Neural progenitor cell (in vitro differentiated cells): ENCODE measurements around the gene PFDN6. TPM values are rescaled to one million over a fixed set of nuclear protein-coding genes. Genes with fewer than 3 reads are reported as not detected.

ENCODE experiments used
- DNase-seq: peaks from one replicate; pipeline ENCODE4 v3.0.0-alpha.2; 2016; ENCODE audit warnings: low spot score
- H2AFZ ChIP-seq: fragments of 200-600 bp; sonication (generic); replicated peaks from 2 replicates; pipeline ENCODE4 v1.6.1; 2016; ENCODE audit warnings: antibody characterized with exemption
- H3F3A ChIP-seq: fragments of 200-600 bp; sonication (generic); 2 replicates; pipeline ENCODE4 v1.6.1; 2016; ENCODE audit warnings: antibody characterized with exemption, low read depth
- H3K27ac ChIP-seq: fragments of 200-600 bp; sonication (generic); 2 replicates; pipeline ENCODE4 v1.5.1; 2016; ENCODE audit warnings: mild to moderate bottlenecking
- H3K27me3 ChIP-seq: fragments of 200-600 bp; sonication (generic); 2 replicates; pipeline ENCODE4 v1.6.1; 2016; ENCODE audit warnings: mild to moderate bottlenecking, moderate library complexity
- H3K36me3 ChIP-seq: fragments of 200-600 bp; sonication (generic); 2 replicates; pipeline ENCODE4 v1.5.1; 2016
- H3K4me1 ChIP-seq: fragments of 200-600 bp; sonication (generic); 2 replicates; pipeline ENCODE4 v1.6.1; 2016; ENCODE audit warnings: mixed run types
- H3K4me2 ChIP-seq: fragments of 200-600 bp; sonication (generic); 2 replicates; pipeline ENCODE4 v1.6.1; 2016
- H3K4me3 ChIP-seq: fragments of 200-600 bp; sonication (generic); 2 replicates; pipeline ENCODE4 v1.5.1; 2016
- H3K79me2 ChIP-seq: fragments of 200-600 bp; sonication (generic); 2 replicates; pipeline ENCODE4 v1.6.1; 2016; ENCODE audit warnings: low read depth
- H3K9ac ChIP-seq: fragments of 200-600 bp; sonication (generic); 2 replicates; pipeline ENCODE4 v1.6.1; 2016
- H3K9me3 ChIP-seq: fragments of 200-600 bp; sonication (generic); 2 replicates; pipeline ENCODE4 v1.5.1; 2016; ENCODE audit warnings: low read depth
- H4K20me1 ChIP-seq: fragments of 200-600 bp; sonication (generic); 2 replicates; pipeline ENCODE4 v1.6.1; 2016; ENCODE audit warnings: low read depth
- H3K27ac Mint-ChIP-seq: 3 replicates; pipeline ENCODE4 v1.8.0; 2021; ENCODE audit warnings: mixed read lengths
- H3K27me3 Mint-ChIP-seq: 2 replicates; pipeline ENCODE4 v1.8.0; 2022; ENCODE audit warnings: low read depth, mild to moderate bottlenecking, inconsistent platforms, moderate library complexity, mixed read lengths; ENCODE audit not compliant: insufficient read depth
- H3K36me3 Mint-ChIP-seq: 3 replicates; pipeline ENCODE4 v1.8.0; 2021; ENCODE audit warnings: mixed read lengths
- H3K4me1 Mint-ChIP-seq: 3 replicates; pipeline ENCODE4 v1.8.0; 2021; ENCODE audit warnings: mixed read lengths
- H3K4me3 Mint-ChIP-seq: 3 replicates; pipeline ENCODE4 v1.8.0; 2021; ENCODE audit warnings: mild to moderate bottlenecking, moderate library complexity, mixed read lengths
- H3K9me3 Mint-ChIP-seq: 3 replicates; pipeline ENCODE4 v1.8.0; 2020; ENCODE audit warnings: mixed read lengths
- CTCF ChIP-seq: fragments of 200-600 bp; sonication (generic); IDR thresholded peaks from 2 replicates; pipeline ENCODE4 v1.5.1; 2017; ENCODE audit warnings: antibody characterized with exemption, mild to moderate bottlenecking
- EZH2 ChIP-seq: fragments of 200-600 bp; sonication (generic); IDR thresholded peaks from 2 replicates; pipeline ENCODE4 v1.6.1; 2017; ENCODE audit warnings: antibody characterized with exemption, mild to moderate bottlenecking, moderate library complexity
- EZH2phosphoT487 ChIP-seq: fragments of 200-600 bp; sonication (generic); IDR thresholded peaks from 2 replicates; pipeline ENCODE4 v1.6.1; 2017; ENCODE audit warnings: antibody characterized with exemption
- total RNA-seq: library from RNA; depleted of rRNA; stranded (reverse); fragments of >200 nt; gene quantifications from 2 replicates; pipeline ENCODE4 v1.2.3, GENCODE V29; 2015; ENCODE audit warnings: low replicate concordance

The PFDN6 gene
- total RNA-seq, 1 donor from 2014 or later = 35.6 TPM

- no peaks in the 10 kb centered on the region for H3K36me3 ChIP-seq
- TF ChIP-seq CTCF (no peak), EZH2phosphoT487 (no peak), EZH2 (no peak)
- Mint-ChIP-seq H3K27ac (no peak overlapping the region), H3K9me3 (no peaks in the 10 kb centered on the region), H3K4me1 (peaks cover 27% of the 10 kb centered on the region), H3K27me3 (peaks cover 5% of the 10 kb centered on the region), H3K36me3 (peaks cover 14% of the 10 kb centered on the region), H3K4me3 (peak overlapping the region; percentile 88)
- no peaks in the 10 kb centered on the region for H3K79me2 ChIP-seq
- H3K27me3 ChIP-seq = peaks cover 32% of the 10 kb centered on the region
- peaks cover 6% of the 10 kb centered on the region for H3K4me1 ChIP-seq
- H2AFZ ChIP-seq = no peak overlapping the region
- no peak overlapping the region for H3K9ac ChIP-seq
- H3K4me3 ChIP-seq = no peak overlapping the region
- no peaks in the 10 kb centered on the region for H3K9me3 ChIP-seq
- peaks cover 20% of the 10 kb centered on the region for H3F3A ChIP-seq
- H3K4me2 ChIP-seq = no peak overlapping the region
- DNase-seq = no peak
- no peak overlapping the region for H3K27ac ChIP-seq
- H4K20me1 ChIP-seq = peaks cover 6% of the 10 kb centered on the region
Measured at GRCh38 chr6:33250731-33251130, 38.7 kb upstream of the PFDN6 start.

DNA sequence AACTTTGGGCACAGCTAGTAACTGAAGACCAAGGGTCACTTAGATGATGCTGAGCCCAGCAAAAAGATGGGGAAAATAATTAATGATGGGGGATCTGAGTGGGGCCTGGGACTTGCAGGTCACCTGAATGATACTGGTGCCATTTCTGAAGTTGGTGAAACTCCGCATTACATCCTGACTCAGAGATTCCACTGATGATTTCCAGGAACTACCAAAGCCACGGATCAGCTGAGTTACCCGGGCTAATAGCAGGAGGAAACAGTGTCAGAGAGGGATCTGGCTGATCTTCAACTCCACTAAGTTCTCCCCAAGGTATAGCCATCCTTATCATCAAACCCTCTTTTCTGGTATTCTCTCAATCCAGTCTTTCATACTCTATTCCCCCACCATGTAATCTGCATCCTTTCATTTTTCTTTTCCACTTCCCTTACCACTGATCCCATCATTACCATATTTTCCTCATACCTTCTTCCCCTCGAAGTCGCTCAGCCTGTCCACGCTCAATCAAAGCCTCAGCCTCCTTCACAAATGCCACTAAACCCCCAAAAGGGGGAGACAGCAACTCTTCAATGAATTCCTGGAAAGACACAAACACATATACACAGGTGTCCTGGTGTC, 37.9 kb upstream of the PFDN6 start:
- Mint-ChIP-seq H3K27me3 (peaks cover 3% of the 10 kb centered on the region), H3K9me3 (no peaks in the 10 kb centered on the region), H3K4me1 (peaks cover 26% of the 10 kb centered on the region), H3K27ac (no peak overlapping the region), H3K4me3 (peak overlapping the region; percentile 4), H3K36me3 (peaks cover 16% of the 10 kb centered on the region)
- no peak overlapping the region for H3K27ac ChIP-seq
- peaks cover 6% of the 10 kb centered on the region for H4K20me1 ChIP-seq
- no peaks in the 10 kb centered on the region for H3K36me3 ChIP-seq
- H3K9ac ChIP-seq = no peak overlapping the region
- DNase-seq = no peak
- no peaks in the 10 kb centered on the region for H3K79me2 ChIP-seq
- no peak overlapping the region for H2AFZ ChIP-seq
- no peaks in the 10 kb centered on the region for H3K9me3 ChIP-seq
- no peak overlapping the region for H3K4me3 ChIP-seq
- peaks cover 20% of the 10 kb centered on the region for H3F3A ChIP-seq
- peaks cover 6% of the 10 kb centered on the region for H3K4me1 ChIP-seq
- TF ChIP-seq CTCF = no peak
- no peak for TF ChIP-seq EZH2
- no peak for TF ChIP-seq EZH2phosphoT487
- peaks cover 24% of the 10 kb centered on the region for H3K27me3 ChIP-seq
- H3K4me2 ChIP-seq = no peak overlapping the region

- peaks cover 18% of the 10 kb centered on the region for H3K36me3 Mint-ChIP-seq
- peaks cover 3% of the 10 kb centered on the region for H3K27me3 Mint-ChIP-seq
- Histone ChIP-seq H3K36me3 (no peaks in the 10 kb centered on the region), H3K27me3 (peaks cover 12% of the 10 kb centered on the region), H3K4me1 (peaks cover 6% of the 10 kb centered on the region), H3K27ac (no peak overlapping the region), H2AFZ (no peak overlapping the region), H3K79me2 (no peaks in the 10 kb centered on the region), H4K20me1 (peaks cover 6% of the 10 kb centered on the region), H3K9me3 (no peaks in the 10 kb centered on the region), H3F3A (peaks cover 20% of the 10 kb centered on the region), H3K4me2 (no peak overlapping the region), H3K4me3 (no peak overlapping the region), H3K9ac (no peak overlapping the region)
- H3K9me3 Mint-ChIP-seq = no peaks in the 10 kb centered on the region
- no peak overlapping the region for H3K27ac Mint-ChIP-seq
- DNase-seq = no peak
- TF ChIP-seq EZH2 (no peak), EZH2phosphoT487 (no peak), CTCF (no peak)
- peaks cover 23% of the 10 kb centered on the region for H3K4me1 Mint-ChIP-seq
- no peak overlapping the region for H3K4me3 Mint-ChIP-seq
Measured at GRCh38 chr6:33252759-33253158, 36.6 kb upstream of the PFDN6 start.
